Fibroblast of peridontal ligament (primary cell): ENCODE data around the gene HOXB7.

Experiments
- DNase-seq: peaks from one replicate; pipeline ENCODE4 v3.0.0-alpha.2; 2010; ENCODE audit errors: extremely low read depth

HOXB7 gene

GRCh38 chr17:48610282-48611211 is at the start of gene HOXB7:
HOXB7 (minus strand) TSS chr17:48611017; CDS start chr17:48610918, 99 bp downstream.
- DNase-seq: no peak

GRCh38 chr17:48655913-48656312 is 45.1 kb upstream of the HOXB7 start:
- DNase-seq: no peak

GRCh38 chr17:48649741-48650140 is 38.9 kb upstream of the HOXB7 start:
- DNase-seq: no peak

- no peak for DNase-seq
These were observed 37.1 kb upstream of the HOXB7 start for GRCh38 chr17:48647963-48648245.

- peak; percentile 8 for DNase-seq
These were observed 36.5 kb upstream of the HOXB7 start for GRCh38 chr17:48647103-48647962.

GRCh38 chr17:48646183-48647102 is 35.6 kb upstream of the HOXB7 start:
- DNase-seq: no peak

GRCh38 chr17:48645639-48646182 is 34.9 kb upstream of the HOXB7 start:
- DNase-seq: no peak

- no peak for DNase-seq
These were observed 34.2 kb upstream of the HOXB7 start for GRCh38 chr17:48644910-48645557.

- DNase-seq: no peak
These were observed 33.3 kb upstream of the HOXB7 start for GRCh38 chr17:48644159-48644558.

GRCh38 chr17:48643697-48644012 is 32.8 kb upstream of the HOXB7 start:
- no peak for DNase-seq

GRCh38 chr17:48642843-48643696 is 32.3 kb upstream of the HOXB7 start:
- DNase-seq: no peak

- no peak for DNase-seq
These were observed 31.4 kb upstream of the HOXB7 start for GRCh38 chr17:48642059-48642842.

- DNase-seq: no peak
These were observed 30.8 kb upstream of the HOXB7 start for GRCh38 chr17:48641541-48642058.

- DNase-seq: no peak
These were observed 30.0 kb upstream of the HOXB7 start for GRCh38 chr17:48640858-48641180.

- DNase-seq: no peak
These were observed 29.4 kb upstream of the HOXB7 start for GRCh38 chr17:48639982-48640857.

GRCh38 chr17:48639136-48639535 is 28.3 kb upstream of the HOXB7 start:
- DNase-seq: no peak

GRCh38 chr17:48637323-48638260 is 26.8 kb upstream of the HOXB7 start:
- DNase-seq: peak; percentile 7
